K562 (cell line): ENCODE measurements around the gene ATPAF2. TPM values are rescaled to one million over a fixed set of nuclear protein-coding genes. Genes with fewer than 3 reads are reported as not detected.

Experiments
- CCNT2 ChIP-seq: IDR thresholded peaks from 2 replicates; pipeline ENCODE4 v1.6.1; 2011; ENCODE audit warnings: borderline replicate concordance, low read depth, mild to moderate bottlenecking, moderate library complexity, mixed read lengths, low read length; ENCODE audit not compliant: insufficient read length; ENCODE audit errors: extremely low read depth
- CHCHD3 ChIP-seq: fragments of 250-450 bp; sonication (Bioruptor Pico); IDR thresholded peaks from 2 replicates; pipeline ENCODE4 v2.1.2; 2022; ENCODE audit warnings: mild to moderate bottlenecking
- ELF4 ChIP-seq: fragments of 450-650 bp; formaldehyde crosslinking; IDR thresholded peaks from 2 replicates; pipeline ENCODE4 v1.4.0; 2022; ENCODE audit warnings: missing genetic modification characterization
- GTF2E2 ChIP-seq: fragments of 200-800 bp; sonication (Bioruptor generic); IDR thresholded peaks from 2 replicates; pipeline ENCODE4 v1.6.1; 2016; ENCODE audit warnings: missing genetic modification characterization, missing compliant biosample characterization
- HIVEP1 ChIP-seq: fragments of 250-450 bp; sonication (Bioruptor Pico); IDR thresholded peaks from 2 replicates; pipeline ENCODE4 v1.4.0; 2020; ENCODE audit warnings: mild to moderate bottlenecking
- HNRNPH1 ChIP-seq: fragments of 200-400 bp; formaldehyde crosslinking; optimal IDR thresholded peaks from 2 replicates; pipeline ENCODE3; 2017; ENCODE audit warnings: low read depth, mild to moderate bottlenecking, low read length, moderate library complexity
- HSF4 ChIP-seq: fragments of 250-450 bp; sonication (Bioruptor Pico); IDR thresholded peaks from 2 replicates; pipeline ENCODE4 v2.1.2; 2022; ENCODE audit warnings: mild to moderate bottlenecking, moderate library complexity, borderline replicate concordance
- MAZ ChIP-seq, 2 experiments: fragments of 450-650 bp in 1 of 2; sonication (generic) in 1 of 2; formaldehyde crosslinking; IDR thresholded peaks in 1 of 2; conservative IDR thresholded peaks in 1 of 2; 2 replicates each; pipeline versions ENCODE4 v1.4.0 to v1.5.0; 2020; ENCODE audit warnings: mild to moderate bottlenecking in 1 of 2, missing genetic modification reagents in 1 of 2
- NCOA1 ChIP-seq: fragments of 450-650 bp; IDR thresholded peaks from 2 replicates; pipeline ENCODE4 v1.6.1; 2016; ENCODE audit warnings: low read depth
- RFX5 ChIP-seq: IDR thresholded peaks from 2 replicates; pipeline ENCODE4 v1.6.1; 2011; ENCODE audit warnings: low read depth, mild to moderate bottlenecking, improper control_type of control experiment, low read length
- SAP30 ChIP-seq: fragments of 200-600 bp; sonication (generic); IDR thresholded peaks from 2 replicates; pipeline ENCODE4 v1.6.1; 2012; ENCODE audit warnings: borderline replicate concordance, low read depth, mild to moderate bottlenecking, moderate library complexity, low read length, control low read depth, inconsistent platforms; ENCODE audit not compliant: insufficient read depth, poor library complexity, severe bottlenecking
- SP1 ChIP-seq: sonication (generic); formaldehyde crosslinking; IDR thresholded peaks from 2 replicates; pipeline ENCODE4 v1.8.1; 2022; ENCODE audit warnings: mild to moderate bottlenecking, missing genetic modification reagents
- SREBF2 ChIP-seq: sonication (generic); formaldehyde crosslinking; IDR thresholded peaks from 2 replicates; pipeline ENCODE4 v1.4.0; 2020; ENCODE audit warnings: mild to moderate bottlenecking, missing genetic modification reagents
- U2AF1 ChIP-seq: fragments of 200-400 bp; formaldehyde crosslinking; optimal IDR thresholded peaks from 2 replicates; pipeline ENCODE3; 2017; ENCODE audit warnings: mild to moderate bottlenecking, low read depth, low read length, moderate library complexity
- U2AF2 ChIP-seq: fragments of 200-400 bp; formaldehyde crosslinking; optimal IDR thresholded peaks from 2 replicates; pipeline ENCODE3; 2017; ENCODE audit warnings: low read depth, mild to moderate bottlenecking, low read length
- XRCC3 ChIP-seq: fragments of 450-650 bp; IDR thresholded peaks from 2 replicates; pipeline ENCODE4 v1.6.1; 2017; ENCODE audit warnings: mild to moderate bottlenecking, moderate library complexity
- XRCC5 ChIP-seq: fragments of 200-400 bp; formaldehyde crosslinking; IDR thresholded peaks from 2 replicates; pipeline ENCODE4 v1.6.1; 2017; ENCODE audit warnings: low read depth, mild to moderate bottlenecking, low read length
- ZEB2 ChIP-seq: fragments of 450-650 bp; IDR thresholded peaks from 2 replicates; pipeline ENCODE4 v1.6.1; 2016
- ZNF12 ChIP-seq: sonication (generic); formaldehyde crosslinking; IDR thresholded peaks from 2 replicates; pipeline ENCODE4 v1.4.0; 2020; ENCODE audit warnings: mild to moderate bottlenecking, missing genetic modification reagents
- ZNF282 ChIP-seq: sonication (generic); formaldehyde crosslinking; IDR thresholded peaks from 2 replicates; pipeline ENCODE4 v1.8.1; 2023; ENCODE audit warnings: missing genetic modification reagents
- ZNF436 ChIP-seq: fragments of 250-450, 450-650 bp; sonication (Bioruptor Pico); formaldehyde crosslinking; IDR thresholded peaks from 2 replicates; pipeline ENCODE4 v1.7.0; 2020; ENCODE audit warnings: mild to moderate bottlenecking
- ZNF830 ChIP-seq: fragments of 250-450 bp; sonication (Bioruptor Pico); IDR thresholded peaks from 2 replicates; pipeline ENCODE4 v1.5.0; 2021; ENCODE audit warnings: mild to moderate bottlenecking
- polyA plus RNA-seq, 8 experiments: library from polyadenylated mRNA; depleted of rRNA in 4 of 8; stranded (reverse) in 5 of 8; unstranded in 3 of 8; fragments of >200 nt; fragmentation: Nextera tagmentation in 2 of 8; fragmentation: Illumina TruSeq in 1 of 8; extraction: Ambion mirVana in 2 of 8; extraction: Trizol in 1 of 8; gene quantifications; 2 replicates each; pipeline versions ENCODE4 v1.2.1 to v1.2.3, GENCODE V29; 2011 to 2014; ENCODE audit warnings: inconsistent platforms in 1 of 8, missing spikeins in 1 of 8
- total RNA-seq, 7 experiments: library from RNA; depleted of rRNA in 6 of 7; stranded (reverse); fragments of >200 nt in 6 of 7; fragmentation: Illumina TruSeq in 2 of 7; extraction: Trizol in 2 of 7; gene quantifications; 2 replicates each; pipeline versions ENCODE4 v1.2.1 to v1.2.3, GENCODE V29; 2011 to 2021; ENCODE audit warnings: low replicate concordance in 1 of 7
- TF ChIP-seq, protein P1 (sequence below): fragments of 250-450 bp; sonication (Bioruptor Pico); IDR thresholded peaks from 2 replicates; pipeline ENCODE4 v1.9.0; 2021; ENCODE audit warnings: mild to moderate bottlenecking
- TF ChIP-seq, protein P2 (sequence below): fragments of 450-650 bp; IDR thresholded peaks from 2 replicates; pipeline ENCODE4 v1.6.1; 2017; ENCODE audit warnings: mild to moderate bottlenecking, moderate library complexity
- TF ChIP-seq, protein P3 (sequence below): conservative IDR thresholded peaks from 2 replicates; pipeline ENCODE4 v1.6.1; 2011; ENCODE audit warnings: low read depth, mild to moderate bottlenecking, low read length; ENCODE audit not compliant: control insufficient read depth

The ATPAF2 gene
- total and polyA plus RNA-seq, 9 of the 15 experiments (the other 6 are each of a cell fraction or from before 2014, with no cell fraction given), result 2.1 to 19.2 (median 11.3) TPM

DNA sequence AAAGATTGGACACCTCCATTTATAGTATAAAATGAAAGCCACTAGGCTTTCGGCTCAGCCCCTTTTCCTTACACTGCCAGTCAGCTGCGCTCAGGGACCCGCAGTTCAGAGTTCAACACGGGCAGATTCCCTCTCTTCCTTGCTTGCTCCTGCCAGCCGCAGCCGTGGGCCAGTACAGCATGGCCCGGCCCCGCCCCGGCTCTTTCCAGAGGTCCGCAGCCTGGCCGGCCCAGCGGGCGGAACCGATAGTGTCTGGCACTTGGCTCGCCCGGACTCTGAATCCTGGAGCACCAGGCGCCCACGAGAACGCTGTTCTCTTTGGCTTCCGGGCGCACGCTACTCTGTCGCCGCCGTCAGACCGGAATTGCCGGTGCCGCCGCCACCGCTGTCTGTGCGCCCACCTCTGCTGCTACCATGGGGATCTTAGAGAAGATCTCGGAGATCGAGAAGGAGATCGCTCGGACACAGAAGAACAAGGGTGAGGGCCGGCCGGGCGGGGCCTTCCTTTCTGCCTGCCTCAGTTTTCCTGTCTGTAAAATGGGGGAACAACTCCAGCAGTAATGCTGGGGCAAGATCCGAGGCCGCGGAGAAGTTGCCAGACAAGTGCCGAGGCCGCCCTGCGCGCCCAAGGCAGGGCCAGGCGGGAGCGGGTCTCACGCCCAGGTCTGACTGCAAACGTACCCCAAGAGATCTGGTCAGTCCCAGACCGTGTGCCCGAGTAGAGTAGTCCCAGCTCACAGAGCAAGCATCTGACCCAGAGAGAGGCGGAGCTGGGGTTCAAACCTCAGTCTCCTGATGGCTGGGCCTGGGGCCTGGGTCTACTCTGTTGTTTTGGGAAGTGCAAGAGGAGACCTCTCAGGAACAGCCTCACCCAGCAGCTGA lies 48.9 kb upstream of the ATPAF2 start, which contains the start of gene DRG2 (continued):
- TF ChIP-seq, protein P1, sequence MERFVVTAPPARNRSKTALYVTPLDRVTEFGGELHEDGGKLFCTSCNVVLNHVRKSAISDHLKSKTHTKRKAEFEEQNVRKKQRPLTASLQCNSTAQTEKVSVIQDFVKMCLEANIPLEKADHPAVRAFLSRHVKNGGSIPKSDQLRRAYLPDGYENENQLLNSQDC (CRISPR knock-in tag), result no peak
- TF ChIP-seq HNRNPH1 (no peak), ZNF12 (CRISPR knock-in tag) (no peak), SREBF2 (no peak), HSF4 (CRISPR knock-in tag) (no peak), SP1 (CRISPR knock-in tag) (peak; percentile 89), SAP30 (no peak), ZNF282 (CRISPR knock-in tag) (no peak; the same call in 1 of the 2 replicates), CCNT2 (peak; percentile 69), NCOA1 (peak; percentile 98), U2AF2 (no peak), HIVEP1 (CRISPR knock-in tag) (no peak), MAZ (CRISPR knock-in tag; conservative IDR thresholded peaks at IDR 0.05 in 1 of 2, IDR thresholded peaks at IDR 0.05 in 1 of 2) (peak; percentile 81 to 94), ZNF830 (CRISPR knock-in tag) (no peak), CHCHD3 (CRISPR knock-in tag) (no peak), ZNF436 (CRISPR knock-in tag) (no peak), ELF4 (CRISPR knock-in tag) (no peak), RFX5 (no peak), XRCC5 (peak; percentile 98), XRCC3 (no peak), GTF2E2 (tag) (peak; percentile 95), ZEB2 (peak; percentile 96), U2AF1 (no peak)
- TF ChIP-seq, protein P2, sequence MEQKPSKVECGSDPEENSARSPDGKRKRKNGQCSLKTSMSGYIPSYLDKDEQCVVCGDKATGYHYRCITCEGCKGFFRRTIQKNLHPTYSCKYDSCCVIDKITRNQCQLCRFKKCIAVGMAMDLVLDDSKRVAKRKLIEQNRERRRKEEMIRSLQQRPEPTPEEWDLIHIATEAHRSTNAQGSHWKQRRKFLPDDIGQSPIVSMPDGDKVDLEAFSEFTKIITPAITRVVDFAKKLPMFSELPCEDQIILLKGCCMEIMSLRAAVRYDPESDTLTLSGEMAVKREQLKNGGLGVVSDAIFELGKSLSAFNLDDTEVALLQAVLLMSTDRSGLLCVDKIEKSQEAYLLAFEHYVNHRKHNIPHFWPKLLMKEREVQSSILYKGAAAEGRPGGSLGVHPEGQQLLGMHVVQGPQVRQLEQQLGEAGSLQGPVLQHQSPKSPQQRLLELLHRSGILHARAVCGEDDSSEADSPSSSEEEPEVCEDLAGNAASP, result no peak
- TF ChIP-seq, protein P3, sequence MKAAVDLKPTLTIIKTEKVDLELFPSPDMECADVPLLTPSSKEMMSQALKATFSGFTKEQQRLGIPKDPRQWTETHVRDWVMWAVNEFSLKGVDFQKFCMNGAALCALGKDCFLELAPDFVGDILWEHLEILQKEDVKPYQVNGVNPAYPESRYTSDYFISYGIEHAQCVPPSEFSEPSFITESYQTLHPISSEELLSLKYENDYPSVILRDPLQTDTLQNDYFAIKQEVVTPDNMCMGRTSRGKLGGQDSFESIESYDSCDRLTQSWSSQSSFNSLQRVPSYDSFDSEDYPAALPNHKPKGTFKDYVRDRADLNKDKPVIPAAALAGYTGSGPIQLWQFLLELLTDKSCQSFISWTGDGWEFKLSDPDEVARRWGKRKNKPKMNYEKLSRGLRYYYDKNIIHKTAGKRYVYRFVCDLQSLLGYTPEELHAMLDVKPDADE, result peak; percentile 58; the same call in 1 of the 2 replicates
